ENCODE results near the gene MYCT1.
"Not testable (repeated sequence)": the region's sequence is repeated elsewhere in the genome, so short reads cannot be mapped to it uniquely, and the experiment has no call there.

GRCh38 chr6:152703750-152704149 lies 6.1 kb downstream of the MYCT1 start:
- not testable (repeated sequence) for TF ChIP-seq CTCF (optimal IDR thresholded peaks at IDR 0.05 in 1 of 3, IDR thresholded peaks at IDR 0.05 in 1 of 3, conservative IDR thresholded peaks at IDR 0.05 in 1 of 3; ENCODE audit: extremely low read depth in 1 of 3, insufficient read depth in 2 of 3, low read length in 3 of 3); EZH2 (IDR thresholded peaks at IDR 0.05; ENCODE audit: low read length)
